Neural cell (in vitro differentiated cells): ENCODE data around the gene THADA.

ENCODE experiments used
- EP300 ChIP-seq: fragments of 450-650 bp; conservative IDR thresholded peaks from 2 replicates; pipeline ENCODE4 v1.6.1; 2014; ENCODE audit warnings: antibody characterized with exemption, mild to moderate bottlenecking, moderate library complexity; ENCODE audit not compliant: poor library complexity, severe bottlenecking
- EZH2 ChIP-seq: fragments of 200-600, 300-800 bp; shearing (Covaris generic), sonication (generic); IDR thresholded peaks from 2 replicates; pipeline ENCODE4 v1.6.1; 2014; ENCODE audit warnings: antibody characterized with exemption, low read length, borderline replicate concordance, mild to moderate bottlenecking; ENCODE audit not compliant: insufficient read depth, poor library complexity, severe bottlenecking
- MXI1 ChIP-seq: fragments of 450-650 bp; conservative IDR thresholded peaks from 2 replicates; pipeline ENCODE4 v1.6.1; 2014; ENCODE audit warnings: antibody characterized with exemption, mild to moderate bottlenecking; ENCODE audit not compliant: poor library complexity, severe bottlenecking
- POLR2AphosphoS5 ChIP-seq: IDR thresholded peaks from 2 replicates; pipeline ENCODE4 v1.6.1; 2012
- RAD21 ChIP-seq: fragments of 450-650 bp; conservative IDR thresholded peaks from 2 replicates; pipeline ENCODE4 v1.6.1; 2014; ENCODE audit warnings: antibody characterized with exemption, mild to moderate bottlenecking, moderate library complexity
- SMC3 ChIP-seq: fragments of 450-650 bp; conservative IDR thresholded peaks from 2 replicates; pipeline ENCODE4 v1.6.1; 2014; ENCODE audit warnings: antibody characterized with exemption, mild to moderate bottlenecking, moderate library complexity; ENCODE audit not compliant: poor library complexity
- TAF1 ChIP-seq: IDR thresholded peaks from 2 replicates; pipeline ENCODE4 v1.6.1; 2012; ENCODE audit warnings: low read depth
- TF ChIP-seq, protein P1 (sequence below): fragments of 450-650 bp; IDR thresholded peaks from 2 replicates; pipeline ENCODE4 v1.5.1; 2014; ENCODE audit warnings: antibody characterized with exemption, mild to moderate bottlenecking, moderate library complexity; ENCODE audit not compliant: poor library complexity, severe bottlenecking
- TF ChIP-seq, protein P2 (sequence below): IDR thresholded peaks from 2 replicates; pipeline ENCODE4 v1.6.1; 2012; ENCODE audit warnings: borderline replicate concordance

DNA sequence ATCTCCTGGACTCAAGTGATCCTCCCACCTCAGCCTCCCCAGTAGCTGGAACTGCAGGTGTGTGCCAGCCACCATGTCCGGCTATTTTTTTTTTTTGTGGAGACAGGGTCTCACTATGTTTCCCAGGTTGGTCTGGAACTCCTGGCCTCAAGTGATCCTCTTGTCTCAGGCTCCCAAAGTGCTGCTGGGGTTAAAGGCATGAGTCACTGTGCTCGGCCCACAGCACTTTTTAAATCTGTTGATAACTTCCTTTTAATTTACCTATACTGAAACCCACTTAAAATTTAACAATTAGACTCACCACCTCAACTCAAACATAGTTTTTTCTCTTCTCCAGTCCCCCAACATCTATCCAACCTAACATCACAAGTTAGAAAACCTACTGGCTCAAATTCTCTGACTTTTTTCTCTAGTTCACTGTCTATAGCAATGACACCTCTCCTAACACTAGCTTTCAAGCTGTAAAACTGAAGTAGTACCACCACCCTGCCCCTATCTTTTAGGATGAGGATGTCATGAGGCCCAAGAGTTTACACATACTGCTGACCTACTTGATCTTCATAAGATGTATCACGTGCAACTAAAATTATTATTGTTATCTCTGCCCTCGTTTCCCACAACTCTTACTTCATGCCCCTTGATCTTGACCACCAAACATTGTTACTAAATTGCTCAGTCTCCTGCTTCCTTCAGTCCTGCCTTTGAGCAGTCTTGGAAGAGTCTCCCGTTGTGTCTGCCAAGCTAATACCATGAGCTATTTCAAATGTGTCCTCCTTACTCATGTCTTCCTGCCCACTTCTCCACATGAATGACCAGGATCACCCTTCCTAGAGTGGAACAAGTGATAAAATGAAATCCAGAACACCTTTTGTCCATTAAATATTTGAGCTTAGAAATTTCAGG lies 227.1 kb downstream of the THADA start:
- TF ChIP-seq, protein P1, sequence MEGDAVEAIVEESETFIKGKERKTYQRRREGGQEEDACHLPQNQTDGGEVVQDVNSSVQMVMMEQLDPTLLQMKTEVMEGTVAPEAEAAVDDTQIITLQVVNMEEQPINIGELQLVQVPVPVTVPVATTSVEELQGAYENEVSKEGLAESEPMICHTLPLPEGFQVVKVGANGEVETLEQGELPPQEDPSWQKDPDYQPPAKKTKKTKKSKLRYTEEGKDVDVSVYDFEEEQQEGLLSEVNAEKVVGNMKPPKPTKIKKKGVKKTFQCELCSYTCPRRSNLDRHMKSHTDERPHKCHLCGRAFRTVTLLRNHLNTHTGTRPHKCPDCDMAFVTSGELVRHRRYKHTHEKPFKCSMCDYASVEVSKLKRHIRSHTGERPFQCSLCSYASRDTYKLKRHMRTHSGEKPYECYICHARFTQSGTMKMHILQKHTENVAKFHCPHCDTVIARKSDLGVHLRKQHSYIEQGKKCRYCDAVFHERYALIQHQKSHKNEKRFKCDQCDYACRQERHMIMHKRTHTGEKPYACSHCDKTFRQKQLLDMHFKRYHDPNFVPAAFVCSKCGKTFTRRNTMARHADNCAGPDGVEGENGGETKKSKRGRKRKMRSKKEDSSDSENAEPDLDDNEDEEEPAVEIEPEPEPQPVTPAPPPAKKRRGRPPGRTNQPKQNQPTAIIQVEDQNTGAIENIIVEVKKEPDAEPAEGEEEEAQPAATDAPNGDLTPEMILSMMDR, result no peak
- no peak for TF ChIP-seq EP300
- TF ChIP-seq, protein P2, sequence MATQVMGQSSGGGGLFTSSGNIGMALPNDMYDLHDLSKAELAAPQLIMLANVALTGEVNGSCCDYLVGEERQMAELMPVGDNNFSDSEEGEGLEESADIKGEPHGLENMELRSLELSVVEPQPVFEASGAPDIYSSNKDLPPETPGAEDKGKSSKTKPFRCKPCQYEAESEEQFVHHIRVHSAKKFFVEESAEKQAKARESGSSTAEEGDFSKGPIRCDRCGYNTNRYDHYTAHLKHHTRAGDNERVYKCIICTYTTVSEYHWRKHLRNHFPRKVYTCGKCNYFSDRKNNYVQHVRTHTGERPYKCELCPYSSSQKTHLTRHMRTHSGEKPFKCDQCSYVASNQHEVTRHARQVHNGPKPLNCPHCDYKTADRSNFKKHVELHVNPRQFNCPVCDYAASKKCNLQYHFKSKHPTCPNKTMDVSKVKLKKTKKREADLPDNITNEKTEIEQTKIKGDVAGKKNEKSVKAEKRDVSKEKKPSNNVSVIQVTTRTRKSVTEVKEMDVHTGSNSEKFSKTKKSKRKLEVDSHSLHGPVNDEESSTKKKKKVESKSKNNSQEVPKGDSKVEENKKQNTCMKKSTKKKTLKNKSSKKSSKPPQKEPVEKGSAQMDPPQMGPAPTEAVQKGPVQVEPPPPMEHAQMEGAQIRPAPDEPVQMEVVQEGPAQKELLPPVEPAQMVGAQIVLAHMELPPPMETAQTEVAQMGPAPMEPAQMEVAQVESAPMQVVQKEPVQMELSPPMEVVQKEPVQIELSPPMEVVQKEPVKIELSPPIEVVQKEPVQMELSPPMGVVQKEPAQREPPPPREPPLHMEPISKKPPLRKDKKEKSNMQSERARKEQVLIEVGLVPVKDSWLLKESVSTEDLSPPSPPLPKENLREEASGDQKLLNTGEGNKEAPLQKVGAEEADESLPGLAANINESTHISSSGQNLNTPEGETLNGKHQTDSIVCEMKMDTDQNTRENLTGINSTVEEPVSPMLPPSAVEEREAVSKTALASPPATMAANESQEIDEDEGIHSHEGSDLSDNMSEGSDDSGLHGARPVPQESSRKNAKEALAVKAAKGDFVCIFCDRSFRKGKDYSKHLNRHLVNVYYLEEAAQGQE, result no peak
- no peak for TF ChIP-seq EZH2
- no peak for TF ChIP-seq TAF1
- no peak for TF ChIP-seq POLR2AphosphoS5
- no peak for TF ChIP-seq MXI1
- no peak for TF ChIP-seq RAD21
- TF ChIP-seq SMC3, result no peak
